K562 (cell line): ENCODE data around the gene MVD. TPM values are rescaled to one million over a fixed set of nuclear protein-coding genes. Genes with fewer than 3 reads are reported as not detected.
A peak's percentile ranks its signal among the peaks of the same experiment; 100 is the strongest.

Source experiments
- CEBPG ChIP-seq, 3 experiments: fragments of 200-800 bp in 1 of 3; sonication (Bioruptor generic) in 1 of 3; sonication (generic) in 1 of 3; formaldehyde crosslinking in 1 of 3; IDR thresholded peaks in 2 of 3; conservative IDR thresholded peaks in 1 of 3; 2 replicates each; pipeline versions ENCODE4 v1.6.1 to v1.8.0; 2016 to 2022; ENCODE audit warnings: missing compliant biosample characterization in 2 of 3, missing genetic modification characterization in 2 of 3, mild to moderate bottlenecking in 1 of 3, missing genetic modification reagents in 1 of 3
- CHD1 ChIP-seq: fragments of 200-600 bp; sonication (generic); IDR thresholded peaks from one replicate; pipeline ENCODE4 v1.6.1; 2012; ENCODE audit warnings: mild to moderate bottlenecking, moderate library complexity, low read length, inconsistent platforms
- ETV1 ChIP-seq: fragments of 450-650 bp; conservative IDR thresholded peaks from 2 replicates; pipeline ENCODE4 v1.6.1; 2016; ENCODE audit warnings: missing genetic modification characterization, control low read depth, low read depth, missing compliant biosample characterization
- ETV5 ChIP-seq: sonication (generic); formaldehyde crosslinking; IDR thresholded peaks from 2 replicates; pipeline ENCODE4 v1.4.0; 2020; ENCODE audit warnings: low read depth, mild to moderate bottlenecking, missing genetic modification reagents
- EZH2 ChIP-seq: IDR thresholded peaks from 2 replicates; pipeline ENCODE4 v1.6.1; 2012; ENCODE audit warnings: low read depth, mild to moderate bottlenecking, inconsistent platforms, low read length, borderline replicate concordance
- FOXK1 ChIP-seq: sonication (generic); formaldehyde crosslinking; IDR thresholded peaks from 2 replicates; pipeline ENCODE4 v1.8.0; 2022; ENCODE audit warnings: missing genetic modification reagents, mild to moderate bottlenecking, borderline replicate concordance
- HCFC1 ChIP-seq: IDR thresholded peaks from 2 replicates; pipeline ENCODE4 v1.6.1; 2012; ENCODE audit warnings: low read depth, low read length, improper control_type of control experiment
- HMG20A ChIP-seq: fragments of 450-650 bp; formaldehyde crosslinking; conservative IDR thresholded peaks from 2 replicates; pipeline ENCODE4 v1.4.0; 2020; ENCODE audit warnings: mild to moderate bottlenecking, mixed read lengths
- HMGN3 ChIP-seq: IDR thresholded peaks from 2 replicates; pipeline ENCODE4 v1.6.1; 2011; ENCODE audit warnings: borderline replicate concordance, low read depth, mild to moderate bottlenecking, mixed read lengths, low read length; ENCODE audit not compliant: insufficient read length; ENCODE audit errors: extremely low read depth
- KHSRP ChIP-seq: fragments of 450-650 bp; IDR thresholded peaks from 2 replicates; pipeline ENCODE4 v1.6.1; 2017
- MAX ChIP-seq: sonication (generic); formaldehyde crosslinking; IDR thresholded peaks from 2 replicates; pipeline ENCODE4 v1.9.0; 2022; ENCODE audit warnings: mild to moderate bottlenecking, missing genetic modification reagents
- NRF1 ChIP-seq, 2 experiments: fragments of 450-650 bp; IDR thresholded peaks in 1 of 2; conservative IDR thresholded peaks in 1 of 2; 2 replicates each; pipeline ENCODE4 v1.6.1; 2014; ENCODE audit warnings: mild to moderate bottlenecking in 2 of 2
- POLR2G ChIP-seq: fragments of 200-400 bp; formaldehyde crosslinking; IDR thresholded peaks from 2 replicates; pipeline ENCODE4 v1.6.1; 2017; ENCODE audit warnings: low read depth, mild to moderate bottlenecking, antibody characterized with exemption, low read length, moderate library complexity
- RBM14 ChIP-seq: fragments of 200-400 bp; formaldehyde crosslinking; IDR thresholded peaks from 2 replicates; pipeline ENCODE4 v1.6.1; 2018; ENCODE audit warnings: low read depth, mild to moderate bottlenecking, low read length, moderate library complexity, borderline replicate concordance; ENCODE audit not compliant: insufficient read depth
- TCF3 ChIP-seq: sonication (generic); formaldehyde crosslinking; IDR thresholded peaks from 2 replicates; pipeline ENCODE4 v1.4.0; 2020; ENCODE audit warnings: mild to moderate bottlenecking, missing genetic modification reagents
- TGIF2 ChIP-seq: sonication (generic); formaldehyde crosslinking; IDR thresholded peaks from 2 replicates; pipeline ENCODE4 v1.8.1; 2022; ENCODE audit warnings: mild to moderate bottlenecking, missing genetic modification reagents, moderate library complexity
- ZBTB7A ChIP-seq: IDR thresholded peaks from 2 replicates; pipeline ENCODE4 v1.6.1; 2011; ENCODE audit warnings: low read depth, mild to moderate bottlenecking, low read length, moderate library complexity, borderline replicate concordance; ENCODE audit not compliant: control insufficient read depth
- polyA plus RNA-seq, 8 experiments: library from polyadenylated mRNA; depleted of rRNA in 4 of 8; stranded (reverse) in 5 of 8; unstranded in 3 of 8; fragments of >200 nt; fragmentation: Nextera tagmentation in 2 of 8; fragmentation: Illumina TruSeq in 1 of 8; extraction: Ambion mirVana in 2 of 8; extraction: Trizol in 1 of 8; gene quantifications; 2 replicates each; pipeline versions ENCODE4 v1.2.1 to v1.2.3, GENCODE V29; 2011 to 2014; ENCODE audit warnings: inconsistent platforms in 1 of 8, missing spikeins in 1 of 8
- total RNA-seq, 7 experiments: library from RNA; depleted of rRNA in 6 of 7; stranded (reverse); fragments of >200 nt in 6 of 7; fragmentation: Illumina TruSeq in 2 of 7; extraction: Trizol in 2 of 7; gene quantifications; 2 replicates each; pipeline versions ENCODE4 v1.2.1 to v1.2.3, GENCODE V29; 2011 to 2021; ENCODE audit warnings: low replicate concordance in 1 of 7
- TF ChIP-seq, protein P1 (sequence below): sonication (generic); formaldehyde crosslinking; IDR thresholded peaks from 2 replicates; pipeline ENCODE4 v1.8.0; 2023; ENCODE audit warnings: mild to moderate bottlenecking, missing genetic modification reagents
- TF ChIP-seq, protein P2 (sequence below): sonication (generic); formaldehyde crosslinking; IDR thresholded peaks from 2 replicates; pipeline ENCODE4 v1.4.0; 2020; ENCODE audit warnings: mild to moderate bottlenecking, missing genetic modification reagents

The MVD gene
- total and polyA plus RNA-seq, 9 of the 15 experiments (the other 6 are each of a cell fraction or from before 2014, with no cell fraction given) = 12.2 to 141 (median 45.3) TPM

- TF ChIP-seq CEBPG (CRISPR knock-in tag; IDR thresholded peaks at IDR 0.05) (no peak), CEBPG (tag; conservative IDR thresholded peaks at IDR 0.05 in 1 of 2, IDR thresholded peaks at IDR 0.05 in 1 of 2) (0 out of 4 replicates have a peak, but pooled peaks of 1 of the 2 experiments have one; percentile 5), RBM14 (0 out of 2 replicates have a peak, but pooled peaks have one; percentile 80), CHD1 (peak; percentile 64), ETV5 (CRISPR knock-in tag) (peak; percentile 40; the same call in 1 of the 2 replicates), TCF3 (CRISPR knock-in tag) (no peak), FOXK1 (CRISPR knock-in tag) (no peak), POLR2G (peak; percentile 49), TGIF2 (CRISPR knock-in tag) (0 out of 2 replicates have a peak, but pooled peaks have one; percentile 55), HMGN3 (peak; percentile 48), NRF1 (conservative IDR thresholded peaks at IDR 0.05 in 1 of 2, IDR thresholded peaks at IDR 0.05 in 1 of 2) (peak; percentile 78 to 81), MAX (CRISPR knock-in tag) (no peak), HCFC1 (no peak), ZBTB7A (peak; percentile 75; the same call in 1 of the 2 replicates), EZH2 (no peak), HMG20A (CRISPR knock-in tag) (no peak), KHSRP (no peak), ETV1 (no peak)
- TF ChIP-seq, protein P1, sequence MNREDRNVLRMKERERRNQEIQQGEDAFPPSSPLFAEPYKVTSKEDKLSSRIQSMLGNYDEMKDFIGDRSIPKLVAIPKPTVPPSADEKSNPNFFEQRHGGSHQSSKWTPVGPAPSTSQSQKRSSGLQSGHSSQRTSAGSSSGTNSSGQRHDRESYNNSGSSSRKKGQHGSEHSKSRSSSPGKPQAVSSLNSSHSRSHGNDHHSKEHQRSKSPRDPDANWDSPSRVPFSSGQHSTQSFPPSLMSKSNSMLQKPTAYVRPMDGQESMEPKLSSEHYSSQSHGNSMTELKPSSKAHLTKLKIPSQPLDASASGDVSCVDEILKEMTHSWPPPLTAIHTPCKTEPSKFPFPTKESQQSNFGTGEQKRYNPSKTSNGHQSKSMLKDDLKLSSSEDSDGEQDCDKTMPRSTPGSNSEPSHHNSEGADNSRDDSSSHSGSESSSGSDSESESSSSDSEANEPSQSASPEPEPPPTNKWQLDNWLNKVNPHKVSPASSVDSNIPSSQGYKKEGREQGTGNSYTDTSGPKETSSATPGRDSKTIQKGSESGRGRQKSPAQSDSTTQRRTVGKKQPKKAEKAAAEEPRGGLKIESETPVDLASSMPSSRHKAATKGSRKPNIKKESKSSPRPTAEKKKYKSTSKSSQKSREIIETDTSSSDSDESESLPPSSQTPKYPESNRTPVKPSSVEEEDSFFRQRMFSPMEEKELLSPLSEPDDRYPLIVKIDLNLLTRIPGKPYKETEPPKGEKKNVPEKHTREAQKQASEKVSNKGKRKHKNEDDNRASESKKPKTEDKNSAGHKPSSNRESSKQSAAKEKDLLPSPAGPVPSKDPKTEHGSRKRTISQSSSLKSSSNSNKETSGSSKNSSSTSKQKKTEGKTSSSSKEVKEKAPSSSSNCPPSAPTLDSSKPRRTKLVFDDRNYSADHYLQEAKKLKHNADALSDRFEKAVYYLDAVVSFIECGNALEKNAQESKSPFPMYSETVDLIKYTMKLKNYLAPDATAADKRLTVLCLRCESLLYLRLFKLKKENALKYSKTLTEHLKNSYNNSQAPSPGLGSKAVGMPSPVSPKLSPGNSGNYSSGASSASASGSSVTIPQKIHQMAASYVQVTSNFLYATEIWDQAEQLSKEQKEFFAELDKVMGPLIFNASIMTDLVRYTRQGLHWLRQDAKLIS (CRISPR knock-in tag) = peak; percentile 18; the same call in 1 of the 2 replicates
- TF ChIP-seq, protein P2, sequence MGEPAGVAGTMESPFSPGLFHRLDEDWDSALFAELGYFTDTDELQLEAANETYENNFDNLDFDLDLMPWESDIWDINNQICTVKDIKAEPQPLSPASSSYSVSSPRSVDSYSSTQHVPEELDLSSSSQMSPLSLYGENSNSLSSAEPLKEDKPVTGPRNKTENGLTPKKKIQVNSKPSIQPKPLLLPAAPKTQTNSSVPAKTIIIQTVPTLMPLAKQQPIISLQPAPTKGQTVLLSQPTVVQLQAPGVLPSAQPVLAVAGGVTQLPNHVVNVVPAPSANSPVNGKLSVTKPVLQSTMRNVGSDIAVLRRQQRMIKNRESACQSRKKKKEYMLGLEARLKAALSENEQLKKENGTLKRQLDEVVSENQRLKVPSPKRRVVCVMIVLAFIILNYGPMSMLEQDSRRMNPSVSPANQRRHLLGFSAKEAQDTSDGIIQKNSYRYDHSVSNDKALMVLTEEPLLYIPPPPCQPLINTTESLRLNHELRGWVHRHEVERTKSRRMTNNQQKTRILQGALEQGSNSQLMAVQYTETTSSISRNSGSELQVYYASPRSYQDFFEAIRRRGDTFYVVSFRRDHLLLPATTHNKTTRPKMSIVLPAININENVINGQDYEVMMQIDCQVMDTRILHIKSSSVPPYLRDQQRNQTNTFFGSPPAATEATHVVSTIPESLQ (CRISPR knock-in tag) = 0 out of 2 replicates have a peak, but pooled peaks have one; percentile 75
Observed at GRCh38 chr16:88649924-88650748, 12.8 kb downstream of the MVD start (continued).
